GM12892 (cell line): ENCODE measurements around the gene RFX8.

Experiments
- POLR2AphosphoS5 ChIP-seq: IDR thresholded peaks from 2 replicates; pipeline ENCODE4 v1.6.1; 2011; ENCODE audit warnings: low read depth, low read length, control low read depth
- TAF1 ChIP-seq: IDR thresholded peaks from 2 replicates; pipeline ENCODE4 v1.6.1; 2011; ENCODE audit warnings: low read depth, mild to moderate bottlenecking, control low read depth, low read length, borderline replicate concordance

DNA sequence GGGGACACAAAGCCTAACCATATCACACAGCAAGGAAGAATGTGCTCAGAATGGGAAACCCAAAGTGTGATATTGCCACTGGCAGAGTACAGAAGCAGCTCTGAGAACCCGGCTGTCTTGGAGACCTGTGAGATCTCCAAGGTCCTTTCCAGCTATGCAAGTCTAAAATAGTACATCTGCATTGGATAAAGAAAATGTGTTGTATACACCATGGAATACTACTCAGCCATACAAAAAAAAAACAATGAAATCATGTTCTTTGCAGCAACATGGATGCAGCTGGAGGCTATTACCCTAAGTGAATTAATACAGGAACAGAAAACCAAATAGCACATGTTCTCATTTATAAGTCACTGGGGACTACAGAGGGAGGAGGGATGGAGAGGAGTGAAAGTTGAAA is 36.5 kb upstream of the RFX8 start:
- no peak for TF ChIP-seq TAF1
- no peak for TF ChIP-seq POLR2AphosphoS5
